Measurements from ENCODE around the gene CD40.

DNA sequence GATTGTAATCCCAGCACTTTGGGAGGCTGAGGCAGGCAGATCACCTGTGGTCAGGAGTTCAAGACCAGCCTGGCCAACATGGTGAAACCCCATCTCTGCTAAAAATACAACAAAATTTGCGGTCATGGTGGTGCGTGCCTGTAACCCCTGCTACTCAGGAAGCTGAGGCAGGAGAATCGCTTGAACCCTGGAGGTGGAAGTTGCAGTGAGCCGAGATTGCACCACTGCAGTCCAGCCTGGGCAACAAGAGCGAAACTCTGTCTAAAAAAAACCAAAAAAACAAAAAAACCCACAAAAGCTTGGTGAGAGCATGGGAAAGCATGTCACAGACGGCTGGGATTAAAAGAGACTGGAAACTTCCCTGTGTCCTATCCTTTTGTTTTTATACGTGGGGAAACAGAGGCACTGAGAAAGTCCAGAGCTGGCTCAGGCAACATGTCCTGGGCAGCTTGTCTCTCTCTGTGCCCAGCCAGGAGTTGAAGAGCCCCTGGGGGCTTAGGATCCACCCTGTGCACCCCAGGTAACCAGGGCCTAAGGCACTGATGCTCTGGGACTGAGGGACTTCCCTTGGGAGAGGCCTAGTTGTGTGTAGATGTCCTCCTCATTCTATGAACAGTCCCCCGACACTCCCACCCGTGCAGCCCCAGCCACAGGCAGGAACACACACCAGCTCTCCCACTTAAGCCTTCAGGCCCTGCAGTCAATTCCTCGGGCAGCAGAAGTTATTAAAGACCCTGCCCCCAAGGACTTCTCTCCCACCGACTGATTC is 16.0 kb downstream of the CD40 start:
- TF ChIP-seq USF2 (IDR thresholded peaks at IDR 0.05; ENCODE audit: low read depth, low read length) (no peak), CHD1 (IDR thresholded peaks at IDR 0.05; ENCODE audit: low read depth, low read length) (no peak), POLR2A (IDR thresholded peaks at IDR 0.05; ENCODE audit: low read depth, low read length) (no peak)
- TF ChIP-seq, protein P1, sequence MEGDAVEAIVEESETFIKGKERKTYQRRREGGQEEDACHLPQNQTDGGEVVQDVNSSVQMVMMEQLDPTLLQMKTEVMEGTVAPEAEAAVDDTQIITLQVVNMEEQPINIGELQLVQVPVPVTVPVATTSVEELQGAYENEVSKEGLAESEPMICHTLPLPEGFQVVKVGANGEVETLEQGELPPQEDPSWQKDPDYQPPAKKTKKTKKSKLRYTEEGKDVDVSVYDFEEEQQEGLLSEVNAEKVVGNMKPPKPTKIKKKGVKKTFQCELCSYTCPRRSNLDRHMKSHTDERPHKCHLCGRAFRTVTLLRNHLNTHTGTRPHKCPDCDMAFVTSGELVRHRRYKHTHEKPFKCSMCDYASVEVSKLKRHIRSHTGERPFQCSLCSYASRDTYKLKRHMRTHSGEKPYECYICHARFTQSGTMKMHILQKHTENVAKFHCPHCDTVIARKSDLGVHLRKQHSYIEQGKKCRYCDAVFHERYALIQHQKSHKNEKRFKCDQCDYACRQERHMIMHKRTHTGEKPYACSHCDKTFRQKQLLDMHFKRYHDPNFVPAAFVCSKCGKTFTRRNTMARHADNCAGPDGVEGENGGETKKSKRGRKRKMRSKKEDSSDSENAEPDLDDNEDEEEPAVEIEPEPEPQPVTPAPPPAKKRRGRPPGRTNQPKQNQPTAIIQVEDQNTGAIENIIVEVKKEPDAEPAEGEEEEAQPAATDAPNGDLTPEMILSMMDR (conservative IDR thresholded peaks at IDR 0.05; ENCODE audit: low read depth, low read length) = no peak

Measured in IMR-90 (cell line).